WTC11 (cell line): ENCODE measurements around the gene FBF1. TPM values are rescaled to one million over a fixed set of nuclear protein-coding genes. Genes with fewer than 3 reads are reported as not detected.

Source experiments
- ATAC-seq: fragments of 200-7000 bp; cut with Tn5 transposase; 2 replicates; pipeline ENCODE4 v1.10.0; 2021; ENCODE audit warnings: mild to moderate bottlenecking, moderate library complexity
- CTCF ChIA-PET: fragments of 300-600 bp; sonication (Branson Sonifier 250); formaldehyde crosslinking; loops from one replicate; lab custom pipeline; 2021; ENCODE audit warnings: antibody characterized with exemption; lab: Charles Lee
- POLR2A ChIA-PET: fragments of 350-600 bp; sonication (Branson Sonifier 250); formaldehyde crosslinking; loops from one replicate; lab custom pipeline; 2021; ENCODE audit warnings: antibody characterized with exemption; lab: Charles Lee
- DNase-seq: peaks from one replicate; pipeline ENCODE4 v3.0.0; 2021; ENCODE audit warnings: low spot score
- H3K27ac Mint-ChIP-seq: 2 replicates; pipeline ENCODE4 v1.8.0; 2021; ENCODE audit warnings: mixed read lengths
- H3K27me3 Mint-ChIP-seq: 2 replicates; pipeline ENCODE4 v1.8.0; 2021; ENCODE audit warnings: low read depth, mild to moderate bottlenecking, moderate library complexity, mixed read lengths
- H3K36me3 Mint-ChIP-seq: 2 replicates; pipeline ENCODE4 v1.8.0; 2021; ENCODE audit warnings: mixed read lengths
- H3K4me1 Mint-ChIP-seq: 2 replicates; pipeline ENCODE4 v1.8.0; 2022; ENCODE audit warnings: mixed read lengths
- H3K4me3 Mint-ChIP-seq: 2 replicates; pipeline ENCODE4 v1.8.0; 2021; ENCODE audit warnings: mild to moderate bottlenecking, moderate library complexity, mixed read lengths
- H3K9me3 Mint-ChIP-seq: 2 replicates; pipeline ENCODE4 v1.8.0; 2021; ENCODE audit warnings: mixed read lengths
- AFF4 ChIP-seq: sonication (generic); formaldehyde crosslinking; IDR thresholded peaks from 2 replicates; pipeline ENCODE4 v1.8.1; 2023; ENCODE audit warnings: mild to moderate bottlenecking, missing genetic modification reagents, borderline replicate concordance
- ATF1 ChIP-seq: sonication (generic); formaldehyde crosslinking; IDR thresholded peaks from 2 replicates; pipeline ENCODE4 v1.8.1; 2023; ENCODE audit warnings: mild to moderate bottlenecking, moderate library complexity, missing genetic modification reagents
- CBFB ChIP-seq: sonication (generic); formaldehyde crosslinking; IDR thresholded peaks from 2 replicates; pipeline ENCODE4 v1.8.1; 2022; ENCODE audit warnings: mild to moderate bottlenecking, low read depth, missing genetic modification reagents
- E2F4 ChIP-seq: sonication (generic); formaldehyde crosslinking; IDR thresholded peaks from 2 replicates; pipeline ENCODE4 v1.8.1; 2022; ENCODE audit warnings: low read depth, mild to moderate bottlenecking, moderate library complexity, missing genetic modification reagents, borderline replicate concordance
- ESRRA ChIP-seq: sonication (generic); formaldehyde crosslinking; IDR thresholded peaks from 2 replicates; pipeline ENCODE4 v1.8.1; 2022; ENCODE audit warnings: mild to moderate bottlenecking, missing genetic modification reagents, borderline replicate concordance
- FOXJ3 ChIP-seq: sonication (generic); formaldehyde crosslinking; IDR thresholded peaks from 2 replicates; pipeline ENCODE4 v1.9.0; 2021; ENCODE audit warnings: missing genetic modification reagents, mild to moderate bottlenecking, borderline replicate concordance
- FOXP1 ChIP-seq: sonication (generic); formaldehyde crosslinking; IDR thresholded peaks from 2 replicates; pipeline ENCODE4 v1.8.0; 2022; ENCODE audit warnings: missing genetic modification reagents, mild to moderate bottlenecking, moderate library complexity, borderline replicate concordance
- HMGA2 ChIP-seq: fragments of 250-450 bp; sonication (Bioruptor Pico); IDR thresholded peaks from 2 replicates; pipeline ENCODE4 v1.4.0; 2021; ENCODE audit warnings: mild to moderate bottlenecking, moderate library complexity
- KAT7 ChIP-seq: sonication (generic); formaldehyde crosslinking; IDR thresholded peaks from 2 replicates; pipeline ENCODE4 v1.8.1; 2023; ENCODE audit warnings: missing genetic modification reagents, mild to moderate bottlenecking, borderline replicate concordance
- MLX ChIP-seq: sonication (generic); formaldehyde crosslinking; IDR thresholded peaks from 2 replicates; pipeline ENCODE4 v1.8.1; 2023; ENCODE audit warnings: mild to moderate bottlenecking, missing genetic modification reagents, moderate library complexity
- NFE2L1 ChIP-seq: sonication (generic); formaldehyde crosslinking; IDR thresholded peaks from 2 replicates; pipeline ENCODE4 v1.8.1; 2023; ENCODE audit warnings: missing genetic modification reagents
- NFYB ChIP-seq: sonication (generic); formaldehyde crosslinking; conservative IDR thresholded peaks from 2 replicates; pipeline ENCODE4 v1.8.0; 2022; ENCODE audit warnings: low read depth, missing genetic modification reagents
- SMAD3 ChIP-seq: sonication (generic); formaldehyde crosslinking; IDR thresholded peaks from 2 replicates; pipeline ENCODE4 v1.8.0; 2022; ENCODE audit warnings: missing genetic modification reagents, mild to moderate bottlenecking, borderline replicate concordance
- TCF7 ChIP-seq: sonication (generic); formaldehyde crosslinking; IDR thresholded peaks from 2 replicates; pipeline ENCODE4 v1.8.0; 2022; ENCODE audit warnings: mild to moderate bottlenecking, low read depth, missing genetic modification reagents, moderate library complexity
- USF2 ChIP-seq: sonication (generic); formaldehyde crosslinking; IDR thresholded peaks from 2 replicates; pipeline ENCODE4 v1.8.1; 2023; ENCODE audit warnings: mild to moderate bottlenecking, missing genetic modification reagents, moderate library complexity
- ZBTB21 ChIP-seq: sonication (generic); formaldehyde crosslinking; IDR thresholded peaks from 2 replicates; pipeline ENCODE4 v1.8.1; 2023; ENCODE audit warnings: mild to moderate bottlenecking, missing genetic modification reagents, borderline replicate concordance
- ZNF138 ChIP-seq: sonication (generic); formaldehyde crosslinking; conservative IDR thresholded peaks from 2 replicates; pipeline ENCODE4 v1.8.1; 2022; ENCODE audit warnings: mild to moderate bottlenecking, moderate library complexity, missing genetic modification reagents
- ZNF423 ChIP-seq: fragments of 250-450 bp; sonication (Bioruptor Pico); IDR thresholded peaks from 2 replicates; pipeline ENCODE4 v2.1.2; 2022; ENCODE audit warnings: mild to moderate bottlenecking, moderate library complexity
- total RNA-seq: library from RNA; stranded (reverse); gene quantifications from 3 replicates; pipeline ENCODE4 v1.2.3, GENCODE V29; 2021
- TF ChIP-seq, protein P1 (sequence below): sonication (generic); formaldehyde crosslinking; IDR thresholded peaks from 2 replicates; pipeline ENCODE4 v1.8.0; 2022; ENCODE audit warnings: mild to moderate bottlenecking, missing genetic modification reagents
- TF ChIP-seq, protein P2 (sequence below): sonication (generic); formaldehyde crosslinking; IDR thresholded peaks from 2 replicates; pipeline ENCODE4 v1.8.0; 2022; ENCODE audit warnings: mild to moderate bottlenecking, missing genetic modification reagents
- TF ChIP-seq, protein P3 (sequence below): fragments of 250-450 bp; sonication (Bioruptor Pico); IDR thresholded peaks from 2 replicates; pipeline ENCODE4 v1.9.0; 2021; ENCODE audit warnings: moderate library complexity, mild to moderate bottlenecking, inconsistent platforms, borderline replicate concordance

Gene FBF1
- total RNA-seq, 1 experiment from 2014 or later = 19.8 TPM

DNA sequence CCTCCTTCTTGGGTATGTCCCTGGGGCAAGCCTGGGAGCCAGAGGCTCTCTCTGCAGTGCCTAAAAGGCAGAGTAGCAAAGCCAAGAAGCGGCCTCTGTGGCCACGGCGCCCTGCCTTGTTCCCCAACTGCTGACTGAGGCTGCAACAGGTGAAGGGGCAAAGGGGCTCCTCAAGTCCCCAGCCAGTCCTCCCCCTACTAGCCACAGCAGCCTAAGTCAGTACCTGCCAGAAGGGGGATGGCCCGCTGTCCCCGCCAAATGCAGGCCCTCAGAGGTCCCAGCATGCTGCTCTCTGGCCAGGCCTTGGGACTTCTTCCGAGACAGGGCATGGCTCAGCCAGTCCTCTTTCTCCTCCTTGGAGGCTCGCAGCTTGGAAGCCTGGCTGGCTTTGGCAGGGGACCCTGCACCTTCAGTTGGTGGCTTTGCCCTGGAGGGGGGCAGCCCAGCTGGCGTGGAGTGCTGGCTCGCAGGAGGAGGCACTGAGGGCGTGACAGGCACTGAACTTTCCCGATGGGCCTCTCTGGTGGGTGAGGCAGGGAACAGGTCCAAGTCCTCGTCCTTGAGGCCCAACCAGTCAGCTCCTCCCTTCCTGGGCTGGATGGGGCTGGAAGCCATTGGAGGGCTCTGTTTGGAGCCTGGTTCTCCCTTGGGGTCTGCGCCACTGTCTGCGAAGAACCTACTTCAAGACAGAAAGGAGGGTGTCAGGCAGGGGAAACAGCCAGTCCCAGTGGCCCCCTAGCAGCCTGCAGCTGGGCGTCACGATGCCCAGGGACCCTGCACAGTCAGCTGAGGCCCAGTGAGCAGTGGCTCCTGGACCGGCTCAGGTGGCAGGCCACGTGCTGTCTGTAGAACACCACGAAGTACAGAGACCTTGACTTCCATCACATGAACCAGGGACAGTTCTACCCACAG is 17.6 kb downstream of the FBF1 start:
- H3K4me3 Mint-ChIP-seq = no peak overlapping the region
- no peaks in the 10 kb centered on the region for H3K27me3 Mint-ChIP-seq
- H3K36me3 Mint-ChIP-seq = peaks cover 2% of the 10 kb centered on the region; the same call in 1 of the 2 replicates
- DNase-seq (no peak), ATAC-seq (no peak)
- H3K4me1 Mint-ChIP-seq = no peaks in the 10 kb centered on the region
- ChIA-PET CTCF (interaction anchor here (0.6 kb wide), 1 partner anchor 83 kb away, joined by 3 read pairs; no protein-coding TSS in a partner anchor), POLR2A (interaction anchor here (0.9 kb wide), 1 partner anchor 18 kb away, joined by 3 read pairs; the partner anchor contains the start of gene MRPL38)
- no peaks in the 10 kb centered on the region for H3K9me3 Mint-ChIP-seq
- H3K27ac Mint-ChIP-seq = no peak overlapping the region
- no peak for TF ChIP-seq HMGA2 (CRISPR knock-in tag)
- TF ChIP-seq MLX = no peak
- no peak for TF ChIP-seq E2F4 (CRISPR knock-in tag)
- TF ChIP-seq, protein P1, sequence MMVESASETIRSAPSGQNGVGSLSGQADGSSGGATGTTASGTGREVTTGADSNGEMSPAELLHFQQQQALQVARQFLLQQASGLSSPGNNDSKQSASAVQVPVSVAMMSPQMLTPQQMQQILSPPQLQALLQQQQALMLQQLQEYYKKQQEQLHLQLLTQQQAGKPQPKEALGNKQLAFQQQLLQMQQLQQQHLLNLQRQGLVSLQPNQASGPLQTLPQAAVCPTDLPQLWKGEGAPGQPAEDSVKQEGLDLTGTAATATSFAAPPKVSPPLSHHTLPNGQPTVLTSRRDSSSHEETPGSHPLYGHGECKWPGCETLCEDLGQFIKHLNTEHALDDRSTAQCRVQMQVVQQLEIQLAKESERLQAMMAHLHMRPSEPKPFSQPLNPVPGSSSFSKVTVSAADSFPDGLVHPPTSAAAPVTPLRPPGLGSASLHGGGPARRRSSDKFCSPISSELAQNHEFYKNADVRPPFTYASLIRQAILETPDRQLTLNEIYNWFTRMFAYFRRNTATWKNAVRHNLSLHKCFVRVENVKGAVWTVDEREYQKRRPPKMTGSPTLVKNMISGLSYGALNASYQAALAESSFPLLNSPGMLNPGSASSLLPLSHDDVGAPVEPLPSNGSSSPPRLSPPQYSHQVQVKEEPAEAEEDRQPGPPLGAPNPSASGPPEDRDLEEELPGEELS (CRISPR knock-in tag) = no peak
- no peak for TF ChIP-seq TCF7 (CRISPR knock-in tag)
- TF ChIP-seq AFF4 (CRISPR knock-in tag) = no peak
- TF ChIP-seq USF2 (CRISPR knock-in tag) = no peak
- TF ChIP-seq KAT7 (CRISPR knock-in tag) = no peak
- no peak for TF ChIP-seq ZNF138
- TF ChIP-seq FOXP1 (CRISPR knock-in tag) = no peak
- TF ChIP-seq NFYB (CRISPR knock-in tag) = no peak
- no peak for TF ChIP-seq CBFB (CRISPR knock-in tag)

DNA sequence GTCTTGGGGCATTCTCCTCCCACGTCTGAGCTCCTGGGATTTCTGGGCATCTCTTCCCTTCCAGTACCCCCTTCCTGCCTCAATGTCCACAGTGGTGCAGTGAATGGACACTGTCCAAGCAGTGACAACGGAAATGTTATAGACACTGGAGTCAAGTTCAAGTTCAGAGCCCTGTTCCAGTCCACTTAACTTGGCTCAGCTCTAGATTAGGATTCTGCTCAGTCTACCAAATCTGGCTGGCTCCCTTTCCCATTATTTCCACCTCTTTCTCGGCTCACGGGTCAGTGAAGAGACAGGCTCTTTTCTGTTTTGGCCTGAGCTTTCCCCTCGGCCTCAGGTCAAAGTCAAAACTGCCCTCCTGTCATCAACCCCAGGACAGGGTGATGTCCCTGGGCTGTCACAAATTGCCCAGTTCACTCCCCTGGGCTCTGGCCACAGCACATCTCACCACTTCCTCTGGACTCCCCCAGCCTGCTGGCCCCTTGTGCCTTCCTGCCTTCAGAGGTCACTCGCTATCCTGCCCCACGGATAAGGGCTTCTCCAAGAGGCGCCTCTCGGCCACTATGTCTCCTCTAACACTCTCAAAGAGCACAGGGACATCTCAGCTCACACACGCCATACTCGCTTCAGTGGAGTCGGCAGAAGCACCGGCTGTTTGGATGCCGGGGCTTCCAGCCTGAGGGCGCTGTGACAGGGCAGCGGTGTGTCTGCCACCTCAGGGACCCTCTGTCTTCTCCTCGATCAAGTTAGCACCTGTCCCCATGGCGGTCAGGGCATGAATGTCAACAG is 18.5 kb downstream of the FBF1 start:
- ChIA-PET POLR2A (no interaction called here), CTCF (interaction anchor here (0.6 kb wide), 1 partner anchor 84 kb away, joined by 3 read pairs; no protein-coding TSS in a partner anchor)
- H3K9me3 Mint-ChIP-seq = no peaks in the 10 kb centered on the region
- H3K27me3 Mint-ChIP-seq = no peaks in the 10 kb centered on the region
- DNase-seq (no peak), ATAC-seq (no peak)
- no peak overlapping the region for H3K4me3 Mint-ChIP-seq
- no peaks in the 10 kb centered on the region for H3K4me1 Mint-ChIP-seq
- peaks cover 2% of the 10 kb centered on the region; the same call in 1 of the 2 replicates for H3K36me3 Mint-ChIP-seq
- peak overlapping the region; percentile 70; the same call in 1 of the 2 replicates for H3K27ac Mint-ChIP-seq
- TF ChIP-seq SMAD3 (CRISPR knock-in tag) (no peak), ZNF423 (CRISPR knock-in tag) (no peak), ESRRA (CRISPR knock-in tag) (no peak), FOXJ3 (no peak), NFE2L1 (no peak), ZBTB21 (CRISPR knock-in tag) (no peak), ATF1 (CRISPR knock-in tag) (no peak)
- TF ChIP-seq, protein P2, sequence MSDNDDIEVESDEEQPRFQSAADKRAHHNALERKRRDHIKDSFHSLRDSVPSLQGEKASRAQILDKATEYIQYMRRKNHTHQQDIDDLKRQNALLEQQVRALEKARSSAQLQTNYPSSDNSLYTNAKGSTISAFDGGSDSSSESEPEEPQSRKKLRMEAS = no peak
- TF ChIP-seq, protein P3, sequence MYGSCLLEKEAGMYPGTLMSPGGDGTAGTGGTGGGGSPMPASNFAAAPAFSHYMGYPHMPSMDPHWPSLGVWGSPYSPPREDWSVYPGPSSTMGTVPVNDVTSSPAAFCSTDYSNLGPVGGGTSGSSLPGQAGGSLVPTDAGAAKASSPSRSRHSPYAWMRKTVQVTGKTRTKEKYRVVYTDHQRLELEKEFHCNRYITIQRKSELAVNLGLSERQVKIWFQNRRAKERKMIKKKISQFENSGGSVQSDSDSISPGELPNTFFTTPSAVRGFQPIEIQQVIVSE (CRISPR knock-in tag) = no peak
